Vagina (tissue), 2 donors: ENCODE measurements around the gene ERG. TPM values are rescaled to one million over a fixed set of nuclear protein-coding genes. Genes with fewer than 3 reads are reported as not detected.

Experiments
- DNase-seq, 2 donors: peaks; one replicate each; pipeline ENCODE4 v3.0.0-alpha.2; 2017; ENCODE audit errors: extremely low spot score in 2 of 2
- H3K27ac ChIP-seq: fragments of 200-600 bp; sonication (generic); one replicate; pipeline ENCODE4 v1.5.1; 2019
- H3K27me3 ChIP-seq: fragments of 200-600 bp; sonication (generic); one replicate; pipeline ENCODE4 v1.5.1; 2019
- H3K36me3 ChIP-seq, 2 donors: fragments of 200-600 bp; sonication (generic); one replicate each; pipeline ENCODE4 v1.5.1; 2017 to 2019
- H3K4me1 ChIP-seq: fragments of 200-600 bp; sonication (generic); one replicate; pipeline ENCODE4 v1.5.1; 2019
- H3K4me3 ChIP-seq, 2 donors: fragments of 200-600 bp; sonication (generic); 1 replicate in 1 of 2; 2 replicates in 1 of 2; pipeline ENCODE4 v1.5.1; 2016 to 2019
- H3K9me3 ChIP-seq: fragments of 200-600 bp; sonication (generic); one replicate; pipeline ENCODE4 v1.5.1; 2019
- POLR2A ChIP-seq, 2 donors: fragments of 450-650 bp; IDR thresholded peaks; one replicate each; pipeline ENCODE4 v1.6.1; 2017; ENCODE audit warnings: antibody characterized with exemption in 2 of 2, mild to moderate bottlenecking in 2 of 2, moderate library complexity in 2 of 2
- POLR2AphosphoS5 ChIP-seq, 2 donors: sonication (generic); formaldehyde crosslinking; IDR thresholded peaks; one replicate each; pipeline ENCODE4 v1.9.0; 2017; ENCODE audit warnings: antibody characterized with exemption in 2 of 2, mild to moderate bottlenecking in 2 of 2, low read depth in 1 of 2; ENCODE audit not compliant: insufficient read depth in 1 of 2
- intact Hi-C: fragments of 100-400 bp; cut with DNase I; formaldehyde crosslinking; loops from one replicate; pipeline ENCODE4 v1.15.1; 2023
- total RNA-seq: library from RNA; depleted of rRNA; stranded (reverse); fragments of >200 nt; gene quantifications from one replicate; pipeline ENCODE4 v1.2.3, GENCODE V29; 2016
- TF ChIP-seq, protein P1 (sequence below), 3 experiments: fragments of 450-650 bp in 2 of 3; fragments of 200-600 bp in 1 of 3; sonication (generic) in 1 of 3; IDR thresholded peaks; one replicate each; pipeline ENCODE4 v1.5.1; 2017 to 2019; ENCODE audit warnings: antibody characterized with exemption in 3 of 3, mild to moderate bottlenecking in 2 of 3, moderate library complexity in 2 of 3

The ERG gene
- total RNA-seq, 1 donor from 2014 or later, result 20.9 TPM

DNA sequence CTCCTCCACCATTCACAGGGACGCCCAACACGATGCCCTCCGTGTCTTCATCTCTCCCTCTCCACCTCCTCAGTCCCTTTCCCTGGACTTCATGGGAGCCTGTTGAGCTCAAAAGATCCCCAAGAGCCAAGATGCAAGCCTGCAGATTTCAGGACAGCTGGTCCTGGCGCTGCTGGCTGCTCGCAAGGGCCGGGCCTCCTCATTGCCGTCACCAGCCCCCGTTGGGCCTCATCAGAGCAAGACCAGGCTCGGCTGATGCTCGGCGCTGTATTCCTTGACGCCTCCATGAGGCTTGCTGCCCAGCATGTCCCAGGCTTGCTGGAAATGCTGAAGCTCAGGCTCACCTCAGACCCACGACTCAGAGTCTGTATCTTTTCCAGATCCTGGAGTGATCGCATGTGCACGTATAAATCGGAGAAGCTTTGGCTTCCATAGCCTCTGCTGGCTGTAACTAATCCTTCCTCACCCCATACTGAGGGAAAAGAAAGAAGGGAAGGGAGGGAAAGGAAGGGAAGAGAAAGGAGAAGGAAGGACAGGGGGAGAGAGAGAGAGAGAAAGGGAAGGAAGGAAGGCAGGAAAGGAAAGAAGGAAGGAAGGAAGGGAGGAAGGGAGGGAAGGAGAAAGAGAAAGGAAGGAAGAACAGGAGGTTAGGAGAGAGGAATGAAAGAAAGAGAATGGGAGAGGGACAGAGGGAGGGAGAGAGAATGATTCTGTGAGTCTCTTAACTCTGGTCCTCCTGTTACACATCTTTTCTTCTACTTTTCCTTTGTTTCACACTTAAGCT lies 146.9 kb downstream of the ERG start:
- no peaks in the 10 kb centered on the region for H3K9me3 ChIP-seq
- DNase-seq, result peak; percentile 43 to 70
- TF ChIP-seq, protein P1, sequence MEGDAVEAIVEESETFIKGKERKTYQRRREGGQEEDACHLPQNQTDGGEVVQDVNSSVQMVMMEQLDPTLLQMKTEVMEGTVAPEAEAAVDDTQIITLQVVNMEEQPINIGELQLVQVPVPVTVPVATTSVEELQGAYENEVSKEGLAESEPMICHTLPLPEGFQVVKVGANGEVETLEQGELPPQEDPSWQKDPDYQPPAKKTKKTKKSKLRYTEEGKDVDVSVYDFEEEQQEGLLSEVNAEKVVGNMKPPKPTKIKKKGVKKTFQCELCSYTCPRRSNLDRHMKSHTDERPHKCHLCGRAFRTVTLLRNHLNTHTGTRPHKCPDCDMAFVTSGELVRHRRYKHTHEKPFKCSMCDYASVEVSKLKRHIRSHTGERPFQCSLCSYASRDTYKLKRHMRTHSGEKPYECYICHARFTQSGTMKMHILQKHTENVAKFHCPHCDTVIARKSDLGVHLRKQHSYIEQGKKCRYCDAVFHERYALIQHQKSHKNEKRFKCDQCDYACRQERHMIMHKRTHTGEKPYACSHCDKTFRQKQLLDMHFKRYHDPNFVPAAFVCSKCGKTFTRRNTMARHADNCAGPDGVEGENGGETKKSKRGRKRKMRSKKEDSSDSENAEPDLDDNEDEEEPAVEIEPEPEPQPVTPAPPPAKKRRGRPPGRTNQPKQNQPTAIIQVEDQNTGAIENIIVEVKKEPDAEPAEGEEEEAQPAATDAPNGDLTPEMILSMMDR (IDR thresholded peaks at IDR 0.05), result no peak
- TF ChIP-seq POLR2A (IDR thresholded peaks at IDR 0.05) (no peak), POLR2AphosphoS5 (IDR thresholded peaks at IDR 0.05; ENCODE audit: insufficient read depth in 1 of 2, low read depth in 1 of 2) (no peak)
- no peaks in the 10 kb centered on the region for H3K4me1 ChIP-seq
- H3K36me3 ChIP-seq, result no peaks in the 10 kb centered on the region
- no peaks in the 10 kb centered on the region for H3K27me3 ChIP-seq
- intact Hi-C loops, result loop anchor here (10.0 kb wide), 2 partner anchors 137 to 197 kb away; no protein-coding TSS in a partner anchor
- H3K4me3 ChIP-seq, result no peak overlapping the region
- no peak overlapping the region for H3K27ac ChIP-seq

- no peaks in the 10 kb centered on the region for H3K36me3 ChIP-seq
Measured at GRCh38 chr21:38350684-38351083, 147.6 kb downstream of the ERG start.

DNA sequence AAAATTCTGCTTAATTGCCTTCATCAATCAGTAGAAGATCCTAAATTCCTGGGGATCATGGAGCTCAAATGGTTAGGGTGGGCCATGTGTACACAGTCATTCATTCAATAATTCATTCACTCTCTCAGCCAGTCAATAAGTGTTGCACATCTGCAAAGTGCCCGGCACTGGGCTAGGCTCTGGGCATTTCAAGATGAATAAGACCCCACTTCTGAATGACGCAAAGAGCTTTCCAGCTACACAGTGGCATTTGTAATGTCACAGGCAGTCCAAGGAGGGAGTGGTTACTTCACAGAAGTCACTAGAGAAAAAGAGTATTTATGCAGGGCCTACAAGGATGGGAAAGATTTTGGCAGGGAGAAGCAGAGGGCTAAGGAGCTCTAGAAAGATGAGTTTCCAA lies 148.3 kb downstream of the ERG start:
- H3K9me3 ChIP-seq, result no peaks in the 10 kb centered on the region
- H3K36me3 ChIP-seq, result no peaks in the 10 kb centered on the region
- H3K4me3 ChIP-seq, result no peak overlapping the region
- no peaks in the 10 kb centered on the region for H3K27me3 ChIP-seq
- TF ChIP-seq, protein P1 (IDR thresholded peaks at IDR 0.05), result no peak
- TF ChIP-seq POLR2A (IDR thresholded peaks at IDR 0.05) (no peak), POLR2AphosphoS5 (IDR thresholded peaks at IDR 0.05; ENCODE audit: insufficient read depth in 1 of 2, low read depth in 1 of 2) (no peak)
- H3K4me1 ChIP-seq, result no peaks in the 10 kb centered on the region
- no peak overlapping the region for H3K27ac ChIP-seq
- DNase-seq, result peak; percentile 62 to 64
- intact Hi-C loops, result loop anchor here (10.0 kb wide), 2 partner anchors 135 to 195 kb away; no protein-coding TSS in a partner anchor

More at GRCh38 chr21:38350684-38351083, 147.6 kb downstream of the ERG start:
- Histone ChIP-seq H3K4me1 (no peaks in the 10 kb centered on the region), H3K4me3 (no peak overlapping the region), H3K27me3 (no peaks in the 10 kb centered on the region), H3K9me3 (no peaks in the 10 kb centered on the region), H3K27ac (no peak overlapping the region)
- TF ChIP-seq POLR2A (IDR thresholded peaks at IDR 0.05) (no peak), POLR2AphosphoS5 (IDR thresholded peaks at IDR 0.05; ENCODE audit: insufficient read depth in 1 of 2, low read depth in 1 of 2) (no peak)
- TF ChIP-seq, protein P1 (IDR thresholded peaks at IDR 0.05), result no peak
- intact Hi-C loops, result loop anchor here (10.0 kb wide), 2 partner anchors 136 to 196 kb away; no protein-coding TSS in a partner anchor
- DNase-seq, result peak; percentile 70 to 83

DNA sequence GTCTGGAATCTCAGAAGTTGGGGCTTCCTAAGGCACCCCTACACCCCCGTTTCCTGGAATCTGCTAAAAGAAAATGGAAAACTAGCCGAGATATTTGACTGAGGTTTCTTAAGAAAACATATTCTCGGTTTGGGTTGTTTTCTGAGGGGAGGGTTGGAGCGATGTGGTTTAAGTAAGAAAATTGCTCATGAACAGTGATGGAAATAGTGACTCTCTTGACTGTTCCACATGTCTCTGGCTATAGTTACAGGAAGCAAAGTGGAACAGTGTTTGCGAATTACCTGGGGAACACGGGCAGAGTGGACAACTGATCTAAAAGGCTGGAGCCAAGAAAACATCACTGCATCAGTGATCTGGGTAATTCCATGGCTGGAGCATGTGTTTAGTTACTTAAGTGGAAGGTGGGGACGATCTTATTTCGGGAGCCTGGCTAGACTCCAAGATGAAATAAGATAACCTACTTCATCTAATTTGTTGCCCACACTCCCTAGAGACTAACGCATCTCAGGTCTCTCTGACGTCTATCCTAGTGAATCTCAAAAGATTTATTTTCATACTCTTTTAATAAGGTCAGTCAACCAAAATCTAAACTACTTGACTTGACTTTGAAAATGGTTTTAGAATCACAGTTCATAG lies 149.0 kb downstream of the ERG start:
- intact Hi-C loops, result no loop called here
- no peak for TF ChIP-seq POLR2A (IDR thresholded peaks at IDR 0.05)
- TF ChIP-seq, protein P1 (IDR thresholded peaks at IDR 0.05), result no peak
- no peak for TF ChIP-seq POLR2AphosphoS5 (IDR thresholded peaks at IDR 0.05; ENCODE audit: insufficient read depth in 1 of 2, low read depth in 1 of 2)
- no peak overlapping the region for H3K4me3 ChIP-seq
- H3K27ac ChIP-seq, result no peak overlapping the region
- no peaks in the 10 kb centered on the region for H3K4me1 ChIP-seq
- peak; percentile 28 to 42 for DNase-seq
- no peaks in the 10 kb centered on the region for H3K9me3 ChIP-seq
- no peaks in the 10 kb centered on the region for H3K27me3 ChIP-seq
- H3K36me3 ChIP-seq, result no peaks in the 10 kb centered on the region
